Tibial artery (tissue), 4 donors: ENCODE measurements around the gene WDR89.
"Not testable (repeated sequence)": the region's sequence is repeated elsewhere in the genome, so short reads cannot be mapped to it uniquely, and the experiment has no call there.

ENCODE experiments used
- DNase-seq, 2 donors: peaks; one replicate each; pipeline ENCODE4 v3.0.0-alpha.2; 2019
- H3K27ac ChIP-seq, 2 donors: fragments of 200-600 bp; sonication (generic) in 1 of 2; 1 replicate in 1 of 2; 2 replicates in 1 of 2; pipeline ENCODE4 v1.5.1; 2018 to 2019; ENCODE audit warnings: mild to moderate bottlenecking in 1 of 2
- H3K27me3 ChIP-seq, 2 donors: fragments of 200-600 bp; sonication (generic) in 1 of 2; one replicate each; pipeline versions ENCODE4 v1.5.1 to v1.6.0; 2016 to 2019
- H3K36me3 ChIP-seq, 3 donors: fragments of 200-600 bp; sonication (generic) in 2 of 3; one replicate each; pipeline ENCODE4 v1.5.1; 2016 to 2019; ENCODE audit warnings: mild to moderate bottlenecking in 2 of 3
- H3K4me1 ChIP-seq, 4 donors: fragments of 200-600 bp; sonication (generic) in 2 of 4; 1 replicate in 3 of 4; 2 replicates in 1 of 4; pipeline ENCODE4 v1.5.1; 2016 to 2019
- H3K4me3 ChIP-seq, 2 donors: fragments of 200-600 bp; sonication (generic) in 1 of 2; 1 replicate in 1 of 2; 2 replicates in 1 of 2; pipeline ENCODE4 v1.5.1; 2018 to 2019; ENCODE audit warnings: mild to moderate bottlenecking in 2 of 2
- H3K9me3 ChIP-seq, 3 donors: fragments of 200-600 bp; sonication (generic) in 1 of 3; one replicate each; pipeline ENCODE4 v1.5.1; 2016 to 2019
- CTCF ChIP-seq, 2 experiments: fragments of 200-600 bp in 1 of 2; fragments of 450-650 bp in 1 of 2; IDR thresholded peaks; one replicate each; pipeline ENCODE4 v1.5.1; 2017 to 2019; ENCODE audit warnings: antibody characterized with exemption in 2 of 2, mild to moderate bottlenecking in 1 of 2, moderate library complexity in 1 of 2
- intact Hi-C: fragments of 100-400 bp; cut with DNase I; formaldehyde crosslinking; loops from one replicate; pipeline ENCODE4 v1.15.0; 2023; ENCODE audit warnings: low total_unique reads

WDR89 gene

GRCh38 chr14:63624203-63624602 is 17.5 kb downstream of the WDR89 start:
- peaks cover 0 to 7% (median 7%) of the 10 kb centered on the region in 3 donors for H3K36me3 ChIP-seq
- H3K27me3 ChIP-seq: no peaks in the 10 kb centered on the region
- no peak overlapping the region for H3K27ac ChIP-seq
- no peaks in the 10 kb centered on the region for H3K4me1 ChIP-seq
- no peaks in the 10 kb centered on the region for H3K9me3 ChIP-seq
- no peak for TF ChIP-seq CTCF (IDR thresholded peaks at IDR 0.05)
- no peak overlapping the region for H3K4me3 ChIP-seq
- intact Hi-C loops: no loop called here
- no peak for DNase-seq

DNA sequence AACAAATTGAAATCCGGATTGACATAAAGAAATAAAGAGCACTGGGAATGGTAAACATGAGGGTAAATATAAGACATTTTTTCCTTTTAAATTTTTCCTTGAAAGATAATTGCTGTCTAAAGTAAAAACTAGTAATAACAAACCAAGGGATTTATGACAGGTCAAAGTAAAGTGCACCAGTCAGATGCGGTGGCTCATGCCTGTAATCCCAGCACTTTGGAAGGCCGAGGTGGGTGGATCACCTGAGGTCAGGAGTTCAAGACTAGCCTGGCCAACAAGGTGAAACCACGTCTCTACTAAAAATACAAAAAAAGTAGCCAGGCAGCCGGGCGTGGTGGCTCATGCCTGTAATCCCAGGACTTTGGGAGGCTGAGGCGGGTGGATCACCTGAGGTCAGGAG is 19.7 kb downstream of the WDR89 start:
- intact Hi-C loops, H3K9me3 ChIP-seq, H3K4me1 ChIP-seq, H3K36me3 ChIP-seq, H3K27ac ChIP-seq, DNase-seq, H3K27me3 ChIP-seq, H3K4me3 ChIP-seq: not testable (repeated sequence)

DNA sequence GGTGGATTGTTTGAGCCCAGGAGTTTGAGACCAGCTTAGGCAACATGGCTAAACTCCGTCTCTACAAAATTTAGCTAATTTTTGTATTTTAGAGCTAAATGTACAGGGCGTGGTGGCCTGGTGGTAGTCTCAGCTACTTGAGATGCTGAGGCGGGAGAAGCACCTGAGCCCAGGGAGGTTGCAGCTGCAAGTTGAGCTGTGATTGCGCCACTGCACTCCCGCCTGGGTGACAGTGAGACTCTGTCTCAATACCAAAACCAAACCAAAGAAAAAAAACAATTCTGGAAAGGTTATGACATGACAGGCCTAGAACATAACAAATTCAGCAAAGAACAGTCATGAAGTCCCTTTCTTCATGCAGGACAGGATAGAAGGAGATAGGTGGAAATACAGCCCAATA is 25.7 kb downstream of the WDR89 start:
- no peak for TF ChIP-seq CTCF (IDR thresholded peaks at IDR 0.05)
- Histone ChIP-seq H3K4me1 (peaks cover 0 to 10% (median 3%) of the 10 kb centered on the region in 4 donors), H3K27ac (no peak overlapping the region), H3K27me3 (no peaks in the 10 kb centered on the region), H3K4me3 (no peak overlapping the region), H3K9me3 (no peaks in the 10 kb centered on the region), H3K36me3 (no peaks in the 10 kb centered on the region)
- no peak for DNase-seq
- intact Hi-C loops: no loop called here

DNA sequence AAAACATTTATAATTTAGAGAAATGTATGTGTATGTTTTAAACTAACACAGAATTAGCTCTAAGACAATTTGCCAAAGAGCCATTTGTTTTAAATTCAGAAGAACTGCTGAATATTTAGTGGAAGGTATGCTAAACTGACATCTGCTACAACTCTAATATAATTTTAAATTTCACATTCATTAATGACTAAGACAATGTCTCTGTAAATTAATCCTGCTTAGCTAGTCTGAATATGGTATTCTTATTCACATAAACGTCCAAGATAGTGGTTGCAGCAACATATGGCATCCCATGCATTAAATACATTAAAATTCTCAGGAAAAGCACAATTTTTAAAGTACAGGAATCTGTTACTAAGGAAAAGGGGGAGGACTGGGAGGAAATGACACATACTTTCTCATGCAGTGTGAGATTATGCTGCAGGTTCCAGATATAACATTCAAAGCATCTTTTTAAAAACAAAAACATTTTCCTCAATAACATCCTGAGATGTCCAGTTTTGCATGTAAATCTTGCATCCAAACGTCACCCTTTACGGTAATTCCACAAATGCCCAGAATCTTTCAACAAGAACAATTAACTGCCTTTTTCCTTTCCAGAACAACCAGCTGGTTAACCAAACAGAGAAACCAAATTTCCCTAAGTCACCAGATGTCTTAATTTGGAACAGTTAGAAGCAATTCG is 26.9 kb downstream of the WDR89 start:
- no peak for DNase-seq
- peaks cover 0 to 10% (median 3%) of the 10 kb centered on the region in 4 donors for H3K4me1 ChIP-seq
- H3K9me3 ChIP-seq: no peaks in the 10 kb centered on the region
- H3K36me3 ChIP-seq: no peaks in the 10 kb centered on the region
- H3K27me3 ChIP-seq: no peaks in the 10 kb centered on the region
- TF ChIP-seq CTCF (IDR thresholded peaks at IDR 0.05): no peak
- no peak overlapping the region for H3K27ac ChIP-seq
- intact Hi-C loops: no loop called here
- no peak overlapping the region for H3K4me3 ChIP-seq

GRCh38 chr14:63611078-63611477 is 30.6 kb downstream of the WDR89 start:
- intact Hi-C loops: no loop called here
- Histone ChIP-seq H3K27me3 (no peaks in the 10 kb centered on the region), H3K36me3 (no peaks in the 10 kb centered on the region), H3K27ac (no peak overlapping the region), H3K4me3 (no peak overlapping the region), H3K4me1 (peaks cover 0 to 10% (median 3%) of the 10 kb centered on the region in 4 donors), H3K9me3 (no peaks in the 10 kb centered on the region)
- no peak for DNase-seq
- TF ChIP-seq CTCF (IDR thresholded peaks at IDR 0.05): no peak

GRCh38 chr14:63605041-63605532 is 36.6 kb downstream of the WDR89 start:
- DNase-seq: no peak
- Histone ChIP-seq H3K36me3 (peaks cover 0 to 12% (median 0%) of the 10 kb centered on the region in 3 donors), H3K9me3 (no peaks in the 10 kb centered on the region), H3K4me1 (no peaks in the 10 kb centered on the region), H3K27me3 (no peaks in the 10 kb centered on the region), H3K27ac (no peak overlapping the region), H3K4me3 (no peak overlapping the region)
- intact Hi-C loops: no loop called here
- TF ChIP-seq CTCF (IDR thresholded peaks at IDR 0.05): no peak
